HPDE6-E6E7 (cell line): ENCODE results near the gene UGGT2.
"Not testable (repeated sequence)": the region's sequence is repeated elsewhere in the genome, so short reads cannot be mapped to it uniquely, and the experiment has no call there.

Experiments used
- DNase-seq: peaks from one replicate; pipeline ENCODE4 v3.0.0; 2011; ENCODE audit warnings: missing footprints; ENCODE audit errors: extremely low spot score

Gene UGGT2

GRCh38 chr13:96053003-96053703 is at the start of gene UGGT2:
Gene UGGT2 (minus strand): TSS chr13:96053401. CDS start chr13:96053312, 89 bp downstream.
- peak; percentile 100 for DNase-seq

GRCh38 chr13:96100457-96101220 is 47.4 kb upstream of the UGGT2 start:
- no peak for DNase-seq

GRCh38 chr13:96093296-96094006 is 40.2 kb upstream of the UGGT2 start:
- no peak for DNase-seq

GRCh38 chr13:96091164-96092117 is 38.2 kb upstream of the UGGT2 start:
- no peak for DNase-seq

- DNase-seq = peak; percentile 13
These were observed 37.3 kb upstream of the UGGT2 start for GRCh38 chr13:96090240-96091101.

GRCh38 chr13:96089749-96090239 is 36.6 kb upstream of the UGGT2 start, which contains the start of gene HS6ST3:
Gene HS6ST3 (plus strand): TSS chr13:96090107.
- DNase-seq = peak; percentile 34

GRCh38 chr13:96089139-96089538 is 35.9 kb upstream of the UGGT2 start:
- DNase-seq = no peak

- no peak for DNase-seq
These were observed 33.5 kb upstream of the UGGT2 start for GRCh38 chr13:96086736-96087135.

- no peak for DNase-seq
These were observed 29.4 kb upstream of the UGGT2 start for GRCh38 chr13:96082640-96083039.

- DNase-seq = no peak
These were observed 28.7 kb upstream of the UGGT2 start for GRCh38 chr13:96081888-96082287.

GRCh38 chr13:96080676-96081075 is 27.5 kb upstream of the UGGT2 start:
- no peak for DNase-seq

GRCh38 chr13:96075953-96076543 is 22.8 kb upstream of the UGGT2 start:
- peak; percentile 8 for DNase-seq

- no peak for DNase-seq
These were observed 19.2 kb upstream of the UGGT2 start for GRCh38 chr13:96072392-96072791.

GRCh38 chr13:96071504-96071903 is 18.3 kb upstream of the UGGT2 start:
- no peak for DNase-seq

GRCh38 chr13:96068729-96069128 is 15.5 kb upstream of the UGGT2 start:
- no peak for DNase-seq

GRCh38 chr13:96065849-96066248 is 12.6 kb upstream of the UGGT2 start:
- DNase-seq = no peak

- peak; percentile 37 for DNase-seq
These were observed 572 bp downstream of the UGGT2 start for GRCh38 chr13:96052656-96053002.

GRCh38 chr13:96051946-96052345 is 1.3 kb downstream of the UGGT2 start:
- not testable (repeated sequence) for DNase-seq

- not testable (repeated sequence) for DNase-seq
These were observed 1.7 kb downstream of the UGGT2 start for GRCh38 chr13:96051491-96051890.

- DNase-seq = not testable (repeated sequence)
These were observed 2.2 kb downstream of the UGGT2 start for GRCh38 chr13:96050955-96051354.
